Suprapubic skin (tissue), 3 donors: ENCODE results near the gene FBXL19.

Experiments used
- EP300 ChIP-seq: sonication (generic); formaldehyde crosslinking; IDR thresholded peaks from one replicate; pipeline ENCODE4 v1.6.1; 2017; ENCODE audit warnings: antibody characterized with exemption
- TF ChIP-seq, protein P1 (sequence below), 2 donors: fragments of 200-600 bp in 1 of 2; fragments of 450-650 bp in 1 of 2; sonication (generic) in 1 of 2; IDR thresholded peaks; one replicate each; pipeline ENCODE4 v1.5.1; 2016 to 2019; ENCODE audit warnings: antibody characterized with exemption in 2 of 2, mild to moderate bottlenecking in 1 of 2, moderate library complexity in 1 of 2

DNA sequence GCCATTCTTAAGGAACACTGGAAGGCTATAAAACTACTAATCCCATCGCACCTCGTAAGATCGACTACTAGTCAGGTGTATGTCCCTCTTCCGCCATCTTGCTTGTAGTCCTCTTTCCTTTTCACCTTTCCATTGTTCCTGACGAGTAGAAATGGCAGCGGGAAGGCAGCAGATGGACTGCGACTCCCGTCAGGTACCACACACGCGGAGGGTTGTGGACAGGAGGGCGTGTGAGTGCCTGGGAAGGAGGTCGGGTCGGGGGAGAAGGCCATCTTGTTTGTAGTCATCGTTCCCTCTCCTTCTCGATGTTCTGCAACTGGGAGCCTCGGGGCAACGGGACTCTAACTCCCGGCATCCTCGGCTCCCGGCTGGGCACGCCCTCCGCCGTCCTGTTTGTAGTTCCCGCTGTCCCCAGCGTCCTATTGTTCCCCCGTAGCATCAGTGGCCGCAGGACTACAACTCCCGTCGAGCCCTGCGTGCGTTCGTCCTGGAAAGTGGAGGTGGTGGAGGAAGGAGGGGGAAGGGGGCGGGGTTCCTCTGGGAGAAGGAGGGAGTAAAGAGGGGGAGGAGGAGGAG lies 324 bp upstream of the FBXL19 start:
- TF ChIP-seq, protein P1, sequence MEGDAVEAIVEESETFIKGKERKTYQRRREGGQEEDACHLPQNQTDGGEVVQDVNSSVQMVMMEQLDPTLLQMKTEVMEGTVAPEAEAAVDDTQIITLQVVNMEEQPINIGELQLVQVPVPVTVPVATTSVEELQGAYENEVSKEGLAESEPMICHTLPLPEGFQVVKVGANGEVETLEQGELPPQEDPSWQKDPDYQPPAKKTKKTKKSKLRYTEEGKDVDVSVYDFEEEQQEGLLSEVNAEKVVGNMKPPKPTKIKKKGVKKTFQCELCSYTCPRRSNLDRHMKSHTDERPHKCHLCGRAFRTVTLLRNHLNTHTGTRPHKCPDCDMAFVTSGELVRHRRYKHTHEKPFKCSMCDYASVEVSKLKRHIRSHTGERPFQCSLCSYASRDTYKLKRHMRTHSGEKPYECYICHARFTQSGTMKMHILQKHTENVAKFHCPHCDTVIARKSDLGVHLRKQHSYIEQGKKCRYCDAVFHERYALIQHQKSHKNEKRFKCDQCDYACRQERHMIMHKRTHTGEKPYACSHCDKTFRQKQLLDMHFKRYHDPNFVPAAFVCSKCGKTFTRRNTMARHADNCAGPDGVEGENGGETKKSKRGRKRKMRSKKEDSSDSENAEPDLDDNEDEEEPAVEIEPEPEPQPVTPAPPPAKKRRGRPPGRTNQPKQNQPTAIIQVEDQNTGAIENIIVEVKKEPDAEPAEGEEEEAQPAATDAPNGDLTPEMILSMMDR (IDR thresholded peaks at IDR 0.05), result no peak
- TF ChIP-seq EP300, result no peak
